Lower leg skin (tissue), 4 donors: ENCODE data around the gene PXMP2. TPM values are rescaled to one million over a fixed set of nuclear protein-coding genes. Genes with fewer than 3 reads are reported as not detected.

Experiments used
- DNase-seq, 2 donors: peaks; one replicate each; pipeline ENCODE4 v3.0.0-alpha.2; 2019; ENCODE audit warnings: low spot score in 2 of 2
- H3K4me3 ChIP-seq: fragments of 200-600 bp; sonication (generic); 2 replicates; pipeline ENCODE4 v1.5.1; 2017; ENCODE audit warnings: mild to moderate bottlenecking, low read depth; ENCODE audit not compliant: poor library complexity, severe bottlenecking
- CTCF ChIP-seq, 3 donors: fragments of 450-650 bp; IDR thresholded peaks; one replicate each; pipeline ENCODE4 v1.5.1; 2016; ENCODE audit warnings: antibody characterized with exemption in 3 of 3, mild to moderate bottlenecking in 3 of 3, moderate library complexity in 2 of 3
- POLR2A ChIP-seq, 2 donors: fragments of 450-650 bp; IDR thresholded peaks; one replicate each; pipeline ENCODE4 v1.6.1; 2016 to 2017; ENCODE audit warnings: antibody characterized with exemption in 2 of 2, mild to moderate bottlenecking in 1 of 2, moderate library complexity in 1 of 2
- WGBS, 2 donors: methylation state at CpG; one replicate each; pipeline ENCODE4 v1.1.5; 2018; 5-methylcytosine and 5-hydroxymethylcytosine counted together
- intact Hi-C: fragments of 100-400 bp; cut with DNase I; formaldehyde crosslinking; loops from one replicate; pipeline ENCODE4 v1.15.0; 2023; ENCODE audit warnings: low total_unique reads
- total RNA-seq, 4 donors: library from RNA; depleted of rRNA; stranded (reverse); fragments of >200 nt; gene quantifications; one replicate each; pipeline ENCODE4 v1.1.0, GENCODE V29; 2016

PXMP2 gene
- total RNA-seq, 4 donors from 2014 or later, result 13.7 to 33.4 (median 19.1) TPM

DNA sequence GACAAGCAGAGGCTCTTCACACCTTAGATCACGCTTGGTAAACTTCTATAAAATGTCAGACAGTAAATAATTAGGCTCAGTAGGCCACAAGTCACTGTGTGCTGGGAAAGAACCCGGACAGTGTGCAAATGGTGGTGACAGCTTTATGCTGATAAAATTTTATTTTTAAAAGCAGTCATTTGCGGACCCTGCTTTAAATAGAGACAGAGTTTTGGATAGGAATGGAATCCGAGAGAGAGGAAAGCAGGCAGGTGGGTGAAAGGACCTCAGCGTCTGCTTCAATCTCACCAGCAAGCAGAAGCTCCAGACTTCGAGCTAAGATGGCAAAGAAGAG, 52.9 kb downstream of the PXMP2 start:
- intact Hi-C loops, result no loop called here
- TF ChIP-seq POLR2A (IDR thresholded peaks at IDR 0.05) (no peak), CTCF (IDR thresholded peaks at IDR 0.05) (no peak)
- DNase-seq, result no peak
- H3K4me3 ChIP-seq, result no peak overlapping the region
- 84 to 87% methylated on average over 6 of the region's 6 CpGs for WGBS, 2 donors

DNA sequence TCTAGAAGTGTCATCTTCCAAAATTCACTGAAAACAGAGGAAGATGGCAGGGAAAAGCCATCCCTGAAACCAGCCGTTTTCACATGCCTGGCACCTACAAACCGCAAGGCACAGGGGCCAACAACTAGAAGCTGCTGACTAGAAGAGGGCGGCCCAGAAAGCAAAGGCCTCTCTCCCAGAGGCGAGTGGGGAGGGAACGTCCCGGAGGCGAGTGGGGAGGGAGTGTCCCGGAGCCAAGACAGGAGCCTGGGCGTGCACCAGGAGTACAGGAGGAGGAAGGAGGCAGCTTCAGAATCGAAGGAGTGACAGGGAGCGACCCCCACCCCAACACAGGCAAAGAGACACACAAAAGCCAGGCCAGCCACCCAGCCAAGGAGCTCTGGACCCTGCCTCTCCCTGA, 53.3 kb downstream of the PXMP2 start:
- intact Hi-C loops, result no loop called here
- no peak for TF ChIP-seq CTCF (IDR thresholded peaks at IDR 0.05)
- TF ChIP-seq POLR2A (IDR thresholded peaks at IDR 0.05), result no peak
- WGBS, 2 donors, result 75 to 85% methylated on average over 11 of the region's 11 CpGs

GRCh38 chr12:132741620-132742019, 54.2 kb downstream of the PXMP2 start:
- no peak overlapping the region for H3K4me3 ChIP-seq
- WGBS, 2 donors, result 90 to 94% methylated on average over 8 of the region's 8 CpGs
- TF ChIP-seq POLR2A (IDR thresholded peaks at IDR 0.05), result no peak
- no peak for TF ChIP-seq CTCF (IDR thresholded peaks at IDR 0.05)
- intact Hi-C loops, result no loop called here
- DNase-seq, result no peak

More for the DNA sequence above, 53.3 kb downstream of the PXMP2 start:
- no peak overlapping the region for H3K4me3 ChIP-seq
- no peak for DNase-seq

DNA sequence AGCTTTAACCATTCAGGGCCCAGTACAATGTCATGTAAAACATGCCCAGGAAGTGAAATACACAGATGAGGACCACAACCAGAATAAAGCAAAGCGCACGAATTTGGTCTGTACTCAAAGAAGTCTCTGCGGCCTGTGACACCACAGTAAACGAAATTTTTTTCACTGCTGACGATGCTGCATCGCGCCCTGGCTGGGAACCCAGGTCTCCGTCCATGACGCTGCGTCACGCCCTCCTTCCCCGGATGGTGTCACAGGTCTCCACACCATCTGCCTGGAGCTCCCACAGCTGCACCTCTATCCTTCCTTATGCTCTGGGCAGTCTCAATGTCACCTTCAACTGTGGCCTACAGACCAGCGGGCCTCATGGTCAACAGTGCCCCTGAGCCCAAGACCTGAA, 56.4 kb downstream of the PXMP2 start:
- no peak overlapping the region for H3K4me3 ChIP-seq
- no peak for DNase-seq
- WGBS, 2 donors, result 88 to 91% methylated on average over 13 of the region's 13 CpGs
- TF ChIP-seq POLR2A (IDR thresholded peaks at IDR 0.05) (no peak), CTCF (IDR thresholded peaks at IDR 0.05) (no peak)
- intact Hi-C loops, result no loop called here

DNA sequence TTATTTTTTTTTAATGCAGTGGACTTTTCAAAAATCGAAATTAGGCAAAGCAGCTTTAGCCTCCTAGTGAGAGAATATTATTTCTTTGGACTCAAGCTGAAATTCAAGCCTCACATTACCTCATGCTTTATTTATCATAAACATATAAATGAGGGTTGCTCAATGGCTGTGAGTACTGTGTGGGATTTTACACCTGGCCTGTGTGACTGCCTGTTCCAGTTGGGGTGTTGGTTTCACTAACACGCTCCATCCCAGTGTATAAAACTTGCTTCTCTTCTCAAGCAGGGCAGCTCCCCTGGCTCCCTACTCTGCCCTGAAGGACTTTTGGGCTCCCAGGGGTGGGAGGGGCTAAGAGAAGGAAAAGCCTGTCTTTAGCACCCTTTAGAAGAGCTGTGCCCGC, 59.2 kb downstream of the PXMP2 start:
- no peak for DNase-seq
- no peak overlapping the region for H3K4me3 ChIP-seq
- 80 to 82% methylated on average over 3 of the region's 3 CpGs for WGBS, 2 donors
- TF ChIP-seq CTCF (IDR thresholded peaks at IDR 0.05) (no peak), POLR2A (IDR thresholded peaks at IDR 0.05) (no peak)
- intact Hi-C loops, result no loop called here

- intact Hi-C loops, result no loop called here
- H3K4me3 ChIP-seq, result no peak overlapping the region
- no peak for DNase-seq
- TF ChIP-seq POLR2A (IDR thresholded peaks at IDR 0.05) (no peak), CTCF (IDR thresholded peaks at IDR 0.05) (no peak)
- WGBS, 2 donors, result 90 to 93% methylated on average over 10 to 11 of the region's 11 CpGs
These were observed 60.0 kb downstream of the PXMP2 start for GRCh38 chr12:132747395-132747794.
